Motor neuron (in vitro differentiated cells): ENCODE results near the gene C16orf90. TPM values are rescaled to one million over a fixed set of nuclear protein-coding genes. Genes with fewer than 3 reads are reported as not detected.
"Not testable (repeated sequence)": the region's sequence is repeated elsewhere in the genome, so short reads cannot be mapped to it uniquely, and the experiment has no call there.

ENCODE experiments used
- ATAC-seq, 8 experiments: fragments of 200-7000 bp; cut with Tn5 transposase; replicated peaks in 6 of 8; 2 replicates each; pipeline ENCODE4 v1.8.0; 2021; ENCODE audit warnings: mild to moderate bottlenecking in 8 of 8, moderate library complexity in 8 of 8
- H3K27ac ChIP-seq, 2 donors: fragments of 250-450 bp; sonication (Bioruptor Pico); 2 replicates each; pipeline ENCODE4 v1.9.0; 2021; ENCODE audit warnings: antibody characterized with exemption in 2 of 2, mild to moderate bottlenecking in 2 of 2, moderate library complexity in 1 of 2
- H3K4me1 ChIP-seq, 2 donors: fragments of 250-450 bp; sonication (Bioruptor Pico); replicated peaks in 1 of 2; 2 replicates each; pipeline ENCODE4 v1.6.1; 2021; ENCODE audit warnings: antibody characterized with exemption in 2 of 2, mild to moderate bottlenecking in 2 of 2, moderate library complexity in 1 of 2
- H3K4me3 ChIP-seq, 5 donors: fragments of 250-450 bp; sonication (Bioruptor Pico); 2 replicates each; pipeline ENCODE4 v1.9.0; 2021; ENCODE audit warnings: antibody characterized with exemption in 5 of 5, mild to moderate bottlenecking in 5 of 5, moderate library complexity in 4 of 5
- WGBS, 10 experiments: fragments of 450-650 bp; shearing (Covaris generic); methylation state at CpG; one replicate each; pipeline ENCODE4 v1.0.0; 2022; 5-methylcytosine and 5-hydroxymethylcytosine counted together
- in situ Hi-C, 9 experiments: fragments of 400-800 bp; cut with MboI; loops; one replicate each; pipeline ENCODE4 v1.15.0; 2021; ENCODE audit warnings: low sequenced_read_pairs in 9 of 9, low pct_unique_long_range_greater_than_20kb in 2 of 9; ENCODE audit not compliant: unreplicated experiment in 9 of 9
- total RNA-seq, 8 experiments: library from RNA; unstranded; fragments of 300-600 nt; gene quantifications; 2 replicates each; pipeline versions ENCODE4 v1.2.3 to v1.2.4, GENCODE V29; 2022

C16orf90 gene
- total RNA-seq, 8 experiments from 2014 or later = 0.11 to 0.47 (median 0.29) TPM; not detected in 5

DNA sequence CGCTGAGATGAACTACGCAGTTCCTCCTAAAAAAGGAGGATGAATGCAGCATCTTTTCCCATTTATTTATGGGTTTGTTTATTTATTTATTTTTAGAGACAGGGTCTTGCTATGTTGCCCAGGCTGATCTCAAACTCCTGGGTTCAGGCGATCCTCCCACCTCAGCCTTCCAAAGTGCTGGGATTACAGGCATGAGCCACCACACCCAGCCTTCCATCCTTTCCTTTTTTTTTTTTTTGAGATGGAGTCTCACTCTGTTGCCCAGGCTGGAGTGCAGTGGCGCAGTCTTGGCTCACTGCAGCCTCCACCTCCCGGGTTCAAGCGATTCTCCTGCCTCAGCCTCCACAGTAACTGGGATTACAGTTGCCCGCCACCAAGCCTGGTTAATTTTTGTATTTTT lies 20.4 kb downstream of the C16orf90 start:
- WGBS, 10 experiments = 92 to 100% (median 96%) methylated on average over 1 to 6 of the region's 7 CpGs; no CpG with 5 or more reads in 3 of the 10 experiments
- in situ Hi-C loops = not testable (repeated sequence)

GRCh38 chr16:3474136-3474779 lies 21.0 kb downstream of the C16orf90 start:
- no peak for ATAC-seq
- in situ Hi-C loops = no loop called here
- 86 to 100% (median 100%) methylated on average over 1 to 12 of the region's 16 CpGs; no CpG with 5 or more reads in 3 of the 10 experiments for WGBS, 10 experiments
- no peak overlapping the region for H3K27ac ChIP-seq
- H3K4me1 ChIP-seq = no peaks in the 10 kb centered on the region
- H3K4me3 ChIP-seq = no peak overlapping the region

More for the DNA sequence above, 20.4 kb downstream of the C16orf90 start:
- H3K4me1 ChIP-seq, ATAC-seq, H3K27ac ChIP-seq, H3K4me3 ChIP-seq: not testable (repeated sequence)

GRCh38 chr16:3473596-3473943 lies 21.7 kb downstream of the C16orf90 start:
- in situ Hi-C loops, H3K4me1 ChIP-seq, ATAC-seq, H3K27ac ChIP-seq, H3K4me3 ChIP-seq: not testable (repeated sequence)
- 100% methylated on average over 1 to 2 of the region's 3 CpGs; no CpG with 5 or more reads in 5 of the 10 experiments for WGBS, 10 experiments

GRCh38 chr16:3472878-3473595 lies 22.3 kb downstream of the C16orf90 start:
- in situ Hi-C loops = no loop called here
- Histone ChIP-seq H3K27ac (no peak overlapping the region), H3K4me1 (peaks cover 0 to 4% of the 10 kb centered on the region in 2 donors), H3K4me3 (no peak overlapping the region)
- 59 to 96% (median 86%) methylated on average over 2 to 9 of the region's 10 CpGs for WGBS, 10 experiments
- peak in 1 of 8 experiments; percentile 10 for ATAC-seq

DNA sequence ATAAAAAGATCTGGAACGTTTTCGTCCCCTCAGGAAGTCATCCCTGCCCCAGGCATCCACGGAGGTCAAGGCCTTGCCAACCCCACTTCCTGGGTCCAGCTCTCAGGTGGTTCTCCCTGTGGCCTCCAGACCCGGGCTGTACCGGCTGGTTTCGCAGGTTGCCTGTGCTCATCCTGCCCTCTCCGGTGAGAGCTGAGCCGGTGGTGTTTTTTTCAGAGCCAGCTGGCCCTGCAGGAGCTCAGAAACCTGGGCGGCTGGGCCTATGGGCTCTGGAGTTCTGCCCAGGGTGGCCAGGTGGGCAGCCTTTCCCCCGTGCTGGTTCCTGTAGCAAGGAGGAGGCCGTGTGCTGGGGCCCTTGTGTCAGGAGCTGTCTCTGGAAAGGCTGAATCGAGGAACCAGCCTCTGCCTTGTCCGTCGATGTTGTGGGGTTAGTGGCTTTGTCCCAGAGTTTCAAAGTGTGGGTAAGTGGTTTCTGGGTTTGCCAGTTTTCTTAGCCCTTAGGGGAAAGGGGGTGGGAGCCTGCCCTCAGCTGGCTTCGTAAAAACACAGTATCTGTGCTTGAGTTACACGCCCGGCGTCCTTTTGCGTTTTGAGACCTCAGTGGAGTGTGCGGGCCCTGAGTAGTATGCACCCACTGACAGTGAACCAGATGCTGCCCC lies 23.6 kb downstream of the C16orf90 start:
- ATAC-seq = no peak
- in situ Hi-C loops = no loop called here
- 80 to 100% (median 90%) methylated on average over 2 to 6 of the region's 20 CpGs; no CpG with 5 or more reads in 5 of the 10 experiments for WGBS, 10 experiments
- Histone ChIP-seq H3K4me1 (peaks cover 0 to 4% of the 10 kb centered on the region in 2 donors), H3K4me3 (no peak overlapping the region), H3K27ac (no peak overlapping the region)

DNA sequence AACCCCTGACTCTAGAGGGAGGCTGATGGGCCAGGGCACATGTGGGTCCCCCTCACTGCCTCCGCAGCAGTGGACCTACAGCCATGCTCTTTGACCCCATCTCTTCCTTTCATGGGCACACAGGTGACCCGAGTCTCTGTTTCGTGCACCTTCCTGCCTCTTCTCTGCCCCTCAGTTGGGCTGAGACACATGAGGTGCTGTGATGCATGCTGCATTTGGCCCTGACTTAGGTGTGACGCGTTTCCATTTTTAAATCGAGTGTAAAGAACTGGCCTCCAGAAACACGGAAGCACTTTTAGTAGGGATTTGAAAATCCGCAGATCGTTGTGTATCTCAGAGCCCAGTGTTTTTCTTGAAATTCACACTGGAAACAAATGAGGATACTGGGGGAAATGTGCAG lies 24.6 kb downstream of the C16orf90 start:
- ATAC-seq = no peak
- 86 to 100% (median 93%) methylated on average over 3 to 9 of the region's 9 CpGs; no CpG with 5 or more reads in 3 of the 10 experiments for WGBS, 10 experiments
- no peak overlapping the region for H3K4me3 ChIP-seq
- peaks cover 0 to 4% of the 10 kb centered on the region in 2 donors for H3K4me1 ChIP-seq
- H3K27ac ChIP-seq = no peak overlapping the region
- in situ Hi-C loops = no loop called here

- no peak for ATAC-seq
- H3K4me3 ChIP-seq = no peak overlapping the region
- WGBS, 10 experiments = 60 to 100% (median 100%) methylated on average over 1 to 2 of the region's 7 CpGs; no CpG with 5 or more reads in 4 of the 10 experiments
- H3K4me1 ChIP-seq = peaks cover 0 to 4% of the 10 kb centered on the region in 2 donors
- in situ Hi-C loops = no loop called here
- H3K27ac ChIP-seq = no peak overlapping the region
Observed at GRCh38 chr16:3469736-3470135, 25.6 kb downstream of the C16orf90 start.

- no peak overlapping the region for H3K27ac ChIP-seq
- 36 to 100% (median 52%) methylated on average over 1 to 14 of the region's 15 CpGs; no CpG with 5 or more reads in 3 of the 10 experiments for WGBS, 10 experiments
- peaks cover 0 to 4% of the 10 kb centered on the region in 2 donors for H3K4me1 ChIP-seq
- no peak for ATAC-seq
- H3K4me3 ChIP-seq = no peak overlapping the region
- in situ Hi-C loops = no loop called here
Observed at GRCh38 chr16:3468501-3468900, 26.8 kb downstream of the C16orf90 start.

- ATAC-seq = peak in 3 of 8 experiments; percentile 62 to 78 (median 73)
- Histone ChIP-seq H3K27ac (no peak overlapping the region), H3K4me3 (no peak overlapping the region), H3K4me1 (peaks cover 0 to 4% of the 10 kb centered on the region in 2 donors)
- in situ Hi-C loops = no loop called here
- WGBS, 10 experiments = 33 to 100% (median 83%) methylated on average over 1 to 4 of the region's 4 CpGs; no CpG with 5 or more reads in 1 of the 10 experiments
Observed at GRCh38 chr16:3467921-3468320, 27.4 kb downstream of the C16orf90 start.

GRCh38 chr16:3467182-3467581 lies 28.1 kb downstream of the C16orf90 start:
- 86 to 100% (median 95%) methylated on average over 1 to 7 of the region's 8 CpGs; no CpG with 5 or more reads in 6 of the 10 experiments for WGBS, 10 experiments
- no peak overlapping the region for H3K4me3 ChIP-seq
- no peak for ATAC-seq
- no peak overlapping the region for H3K27ac ChIP-seq
- in situ Hi-C loops = no loop called here
- peaks cover 0 to 4% of the 10 kb centered on the region in 2 donors for H3K4me1 ChIP-seq

GRCh38 chr16:3465911-3466584 lies 29.2 kb downstream of the C16orf90 start:
- H3K4me1 ChIP-seq = peaks cover 0 to 4% of the 10 kb centered on the region in 2 donors
- H3K4me3 ChIP-seq = no peak overlapping the region
- no peak for ATAC-seq
- H3K27ac ChIP-seq = no peak overlapping the region
- in situ Hi-C loops = no loop called here
- 83 to 100% (median 91%) methylated on average over 1 to 14 of the region's 21 CpGs; no CpG with 5 or more reads in 1 of the 10 experiments for WGBS, 10 experiments

DNA sequence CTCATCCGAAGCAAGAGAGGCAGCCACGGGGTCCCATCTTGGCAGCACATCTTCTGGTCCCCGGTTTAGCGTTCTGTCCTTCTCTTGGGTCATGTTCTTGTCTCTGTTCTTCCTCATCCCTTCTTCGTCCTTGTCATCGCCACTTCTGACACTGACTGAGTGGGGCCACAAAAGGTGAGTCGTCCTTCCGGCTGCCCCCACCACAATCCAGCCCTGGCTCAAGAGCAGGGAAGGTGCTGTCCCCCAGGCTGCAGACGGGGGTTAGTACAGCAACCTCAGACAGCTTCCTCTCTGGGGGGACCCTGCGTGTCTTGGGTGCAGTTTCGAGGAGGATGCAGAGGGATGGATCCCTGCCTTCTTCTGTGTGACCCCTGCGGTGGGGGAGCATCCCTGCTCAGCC lies 30.0 kb downstream of the C16orf90 start:
- H3K4me3 ChIP-seq = no peak overlapping the region
- no peak for ATAC-seq
- in situ Hi-C loops = no loop called here
- no peak overlapping the region for H3K27ac ChIP-seq
- WGBS, 10 experiments = 83 to 100% (median 99%) methylated on average over 1 to 10 of the region's 12 CpGs; no CpG with 5 or more reads in 4 of the 10 experiments
- peaks cover 0 to 6% of the 10 kb centered on the region in 2 donors for H3K4me1 ChIP-seq
